SJCRH30 (cell line): ENCODE results near the gene TGFB2. TPM values are rescaled to one million over a fixed set of nuclear protein-coding genes. Genes with fewer than 3 reads are reported as not detected.

Experiments used
- DNase-seq, 2 experiments: peaks; one replicate each; pipeline ENCODE4 v3.0.0-alpha.2; 2015 to 2020
- H3K27ac ChIP-seq: fragments of 250-450 bp; sonication (Bioruptor Pico); 2 replicates; pipeline ENCODE4 v1.5.1; 2020; ENCODE audit warnings: mild to moderate bottlenecking, moderate library complexity
- H3K27me3 ChIP-seq: fragments of 250-450 bp; sonication (Bioruptor Pico); 2 replicates; pipeline ENCODE4 v1.5.1; 2020; ENCODE audit warnings: mild to moderate bottlenecking, moderate library complexity
- H3K36me3 ChIP-seq: fragments of 250-450 bp; sonication (Bioruptor Pico); 2 replicates; pipeline ENCODE4 v1.5.1; 2020; ENCODE audit warnings: mild to moderate bottlenecking, moderate library complexity
- H3K4me1 ChIP-seq: fragments of 250-450 bp; sonication (Bioruptor Pico); 2 replicates; pipeline ENCODE4 v1.5.1; 2020; ENCODE audit warnings: mild to moderate bottlenecking, moderate library complexity
- H3K4me3 ChIP-seq: fragments of 250-450 bp; sonication (Bioruptor Pico); 2 replicates; pipeline ENCODE4 v1.5.1; 2020; ENCODE audit warnings: mild to moderate bottlenecking, moderate library complexity
- H3K9me3 ChIP-seq: fragments of 250-450 bp; sonication (Bioruptor Pico); replicated peaks from 2 replicates; pipeline ENCODE4 v1.5.1; 2020; ENCODE audit warnings: mild to moderate bottlenecking, moderate library complexity
- total RNA-seq: library from RNA; depleted of rRNA; stranded (reverse); fragments of >200 nt; shearing (Covaris generic); gene quantifications from 2 replicates; pipeline ENCODE4 v1.2.3, GENCODE V29; 2014

TGFB2 gene
- total RNA-seq, 1 experiment from 2014 or later = 24.4 TPM

DNA sequence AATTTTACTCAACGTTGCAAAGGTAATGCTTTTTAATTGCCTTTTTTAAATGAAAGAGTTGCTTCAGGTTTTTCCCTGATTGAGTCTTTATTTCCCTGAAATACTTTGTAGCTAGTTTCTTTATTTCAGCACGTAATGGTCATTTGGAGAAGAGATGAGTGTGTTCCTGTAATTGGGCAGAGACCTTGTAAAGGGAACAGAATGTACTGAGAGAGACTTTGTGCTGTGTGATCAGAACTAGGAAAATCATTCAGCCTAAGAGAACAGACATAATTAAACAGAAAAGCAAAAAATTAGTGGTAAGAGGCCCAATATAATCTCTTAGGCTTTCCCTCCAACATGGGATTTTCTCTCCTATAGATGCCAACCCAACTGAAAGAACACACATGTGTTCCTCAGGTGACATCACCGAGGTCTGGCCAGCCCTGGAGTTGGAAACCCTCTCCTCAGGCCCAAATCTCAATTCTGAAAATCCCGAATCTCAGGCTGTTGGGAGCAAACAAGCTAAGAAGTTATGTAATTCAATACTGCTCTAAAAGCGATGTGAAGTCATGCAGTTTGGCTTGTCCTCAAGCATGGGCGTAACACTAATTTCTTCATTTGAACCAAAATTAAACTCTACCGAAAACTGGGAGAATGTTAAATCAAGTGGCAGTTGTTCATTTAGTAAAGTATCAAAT lies 102.0 kb downstream of the TGFB2 start:
- 0 out of 2 replicates have a peak, but pooled peaks cover 4% of the 10 kb centered on the region for H3K4me1 ChIP-seq
- no peaks in the 10 kb centered on the region for H3K27me3 ChIP-seq
- no peak overlapping the region for H3K27ac ChIP-seq
- peaks cover 4% of the 10 kb centered on the region; the same call in 1 of the 2 replicates for H3K9me3 ChIP-seq
- H3K4me3 ChIP-seq = no peak overlapping the region
- DNase-seq = no peak
- H3K36me3 ChIP-seq = no peaks in the 10 kb centered on the region

DNA sequence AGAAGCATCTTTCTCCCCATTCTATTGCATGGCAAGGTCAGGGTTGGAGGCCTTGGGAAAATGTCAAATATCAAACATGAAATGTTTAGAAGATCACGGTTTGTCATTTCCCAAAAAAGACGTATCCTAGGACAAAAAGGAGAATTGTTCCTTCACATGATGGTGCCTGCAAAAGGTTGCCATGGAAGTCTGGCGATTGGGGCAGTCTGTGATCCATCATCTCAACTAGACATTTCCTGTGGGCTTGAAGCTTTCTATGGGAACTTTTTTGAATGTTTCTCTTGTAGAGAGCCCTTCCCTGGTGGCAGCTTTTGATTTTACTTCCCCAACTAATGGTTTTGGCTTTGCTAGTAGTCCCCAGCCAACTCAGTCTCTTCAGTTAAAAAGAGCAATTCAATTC lies 106.3 kb downstream of the TGFB2 start:
- Histone ChIP-seq H3K9me3 (peaks cover 4% of the 10 kb centered on the region; the same call in 1 of the 2 replicates), H3K27ac (no peak overlapping the region)

DNA sequence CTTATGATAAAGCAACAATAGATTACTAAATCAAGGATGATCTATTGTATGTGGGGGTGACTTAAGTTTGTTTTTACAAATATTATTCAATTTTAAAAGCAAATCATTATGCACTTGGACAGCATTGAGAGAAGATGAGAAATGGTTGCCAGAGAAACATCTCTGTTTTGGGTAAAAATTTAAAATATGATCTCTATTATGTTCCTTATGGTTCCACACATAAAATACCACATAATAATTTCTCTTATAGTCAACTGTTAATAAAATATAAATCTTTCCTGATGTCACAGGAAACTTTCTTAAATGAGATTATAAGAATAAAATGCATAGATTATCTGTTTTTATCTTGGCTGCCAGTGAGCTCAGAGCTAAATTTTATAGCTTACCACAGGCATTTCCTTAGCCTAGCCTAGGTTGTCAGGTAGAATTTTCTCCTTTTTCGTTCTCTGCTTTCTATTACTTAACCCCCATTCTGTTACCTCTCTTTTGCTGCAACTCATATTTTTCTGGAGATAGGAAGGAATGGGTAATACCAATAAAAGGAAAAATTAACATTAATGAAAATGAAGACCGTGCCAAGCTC lies 109.7 kb downstream of the TGFB2 start:
- H3K36me3 ChIP-seq = no peaks in the 10 kb centered on the region
- H3K9me3 ChIP-seq = no peaks in the 10 kb centered on the region
- no peak overlapping the region for H3K27ac ChIP-seq
- H3K4me1 ChIP-seq = peaks cover 11% of the 10 kb centered on the region
- no peak overlapping the region for H3K4me3 ChIP-seq
- no peak for DNase-seq
- no peaks in the 10 kb centered on the region for H3K27me3 ChIP-seq

More for the DNA sequence above, 106.3 kb downstream of the TGFB2 start:
- Histone ChIP-seq H3K27me3 (no peaks in the 10 kb centered on the region), H3K4me1 (no peaks in the 10 kb centered on the region), H3K36me3 (no peaks in the 10 kb centered on the region), H3K4me3 (no peak overlapping the region)
- DNase-seq = no peak

DNA sequence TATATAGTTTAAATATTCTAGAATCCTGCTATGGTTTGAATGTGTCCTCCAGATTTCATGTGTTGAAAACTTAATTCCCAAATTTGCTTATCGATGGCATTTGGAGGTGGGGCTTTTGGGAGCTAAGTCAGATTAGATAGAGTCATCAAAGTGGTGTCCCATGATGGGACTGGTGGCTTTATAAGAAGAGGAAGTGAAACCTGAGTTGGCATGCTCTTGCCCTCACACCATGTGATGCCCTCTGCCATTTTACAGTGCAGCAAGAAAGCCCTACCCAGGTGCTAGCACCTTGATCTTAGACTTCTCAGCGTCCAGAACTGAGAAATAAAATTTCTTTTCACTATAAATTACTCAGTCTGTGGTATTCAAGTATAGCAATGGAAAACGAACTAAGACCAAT lies 111.3 kb downstream of the TGFB2 start:
- H3K27ac ChIP-seq = no peak overlapping the region
- H3K9me3 ChIP-seq = no peaks in the 10 kb centered on the region
- H3K27me3 ChIP-seq = no peaks in the 10 kb centered on the region
- peaks cover 21% of the 10 kb centered on the region for H3K4me1 ChIP-seq
- no peak overlapping the region for H3K4me3 ChIP-seq
- H3K36me3 ChIP-seq = no peaks in the 10 kb centered on the region
- DNase-seq = no peak

DNA sequence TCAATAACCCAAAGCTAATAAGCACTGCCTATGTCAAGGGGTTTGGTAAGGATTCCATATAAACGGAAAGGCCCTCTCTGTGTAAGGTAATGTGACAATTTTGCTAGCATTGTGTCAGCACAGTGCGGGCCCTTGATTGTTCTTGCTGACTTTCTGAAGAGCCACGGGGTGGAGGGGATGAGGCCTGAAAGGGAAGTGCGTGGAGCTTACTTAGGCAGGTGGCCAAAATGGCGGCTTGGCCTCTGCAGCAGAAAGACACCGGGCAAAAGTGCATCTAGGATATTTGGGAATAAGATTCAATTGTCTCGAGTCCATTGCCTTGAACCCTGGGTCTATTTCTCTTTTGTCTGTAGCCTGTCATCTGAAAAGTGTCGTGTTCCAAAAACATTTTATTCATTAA lies 114.3 kb downstream of the TGFB2 start:
- H3K4me3 ChIP-seq = peak overlapping the region; percentile 31
- peaks cover 21% of the 10 kb centered on the region for H3K4me1 ChIP-seq
- peak overlapping the region; percentile 74 for H3K27ac ChIP-seq
- no peaks in the 10 kb centered on the region for H3K36me3 ChIP-seq
- H3K9me3 ChIP-seq = no peaks in the 10 kb centered on the region
- peak; percentile 43 to 52 for DNase-seq
- H3K27me3 ChIP-seq = no peaks in the 10 kb centered on the region

DNA sequence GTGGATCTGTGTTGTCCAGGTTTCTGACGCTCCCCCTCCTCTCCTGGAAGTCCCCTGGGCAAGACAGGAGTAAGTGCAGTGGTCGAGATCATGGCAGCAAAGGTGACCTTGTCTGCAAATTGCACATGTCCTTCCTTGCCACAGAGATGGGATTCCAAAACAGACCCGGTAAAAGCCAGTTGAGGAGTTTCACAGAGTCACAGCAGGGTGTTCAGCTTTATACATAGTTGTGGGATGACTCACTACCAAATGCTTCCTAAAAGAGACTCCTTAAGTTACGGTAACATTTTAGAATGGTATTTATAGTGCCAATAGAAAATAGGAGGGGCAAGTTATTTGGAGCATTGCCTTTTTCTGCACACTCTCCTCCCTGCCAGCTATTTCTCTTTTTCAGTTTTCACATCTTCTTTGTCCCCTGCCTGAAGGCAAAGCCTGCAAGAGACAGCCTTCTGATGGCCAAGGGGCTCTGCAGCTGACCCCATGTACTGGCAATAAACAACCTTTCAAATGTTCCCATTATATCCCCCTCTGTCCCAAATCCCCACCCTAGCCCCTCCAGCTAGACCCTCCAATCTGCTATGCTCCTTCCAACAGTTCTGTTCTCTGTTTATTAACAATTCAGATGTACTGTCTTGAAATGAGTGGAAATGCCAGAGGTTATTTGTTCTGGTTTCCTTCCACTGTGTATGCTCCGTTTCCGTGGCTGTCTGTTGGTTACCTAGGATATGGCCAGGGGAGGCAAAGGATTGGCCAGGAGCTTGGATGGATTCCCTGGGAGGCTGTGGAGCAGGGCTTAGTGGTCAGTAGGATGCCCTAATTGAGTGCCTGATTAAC lies 115.0 kb downstream of the TGFB2 start:
- H3K4me1 ChIP-seq = peaks cover 21% of the 10 kb centered on the region
- peak; percentile 75 to 91 for DNase-seq
- no peaks in the 10 kb centered on the region for H3K36me3 ChIP-seq
- H3K27ac ChIP-seq = peak overlapping the region; percentile 74
- H3K9me3 ChIP-seq = no peaks in the 10 kb centered on the region
- peak overlapping the region; percentile 31 for H3K4me3 ChIP-seq
- no peaks in the 10 kb centered on the region for H3K27me3 ChIP-seq

DNA sequence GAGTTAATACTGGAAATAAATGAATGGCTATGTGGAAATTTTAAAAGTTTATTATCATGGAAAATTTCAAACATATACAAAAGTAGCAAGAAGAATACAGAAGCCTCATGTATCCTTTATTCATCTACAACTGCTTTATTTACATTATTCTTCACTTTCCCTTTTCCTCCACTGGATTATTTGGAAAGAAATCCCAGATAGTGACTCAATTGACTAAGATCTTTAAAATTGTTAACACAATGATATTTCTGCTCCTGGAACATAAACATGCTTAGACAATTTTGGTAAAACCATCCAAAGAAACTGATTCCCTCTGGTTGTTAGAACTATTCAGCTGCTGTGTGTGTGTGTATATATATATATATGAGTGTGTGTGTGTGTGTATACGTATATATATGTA lies 116.2 kb downstream of the TGFB2 start:
- no peak for DNase-seq
- Histone ChIP-seq H3K4me3 (no peak overlapping the region), H3K27me3 (no peaks in the 10 kb centered on the region), H3K36me3 (no peaks in the 10 kb centered on the region), H3K9me3 (no peaks in the 10 kb centered on the region), H3K27ac (no peak overlapping the region), H3K4me1 (peaks cover 22% of the 10 kb centered on the region)

DNA sequence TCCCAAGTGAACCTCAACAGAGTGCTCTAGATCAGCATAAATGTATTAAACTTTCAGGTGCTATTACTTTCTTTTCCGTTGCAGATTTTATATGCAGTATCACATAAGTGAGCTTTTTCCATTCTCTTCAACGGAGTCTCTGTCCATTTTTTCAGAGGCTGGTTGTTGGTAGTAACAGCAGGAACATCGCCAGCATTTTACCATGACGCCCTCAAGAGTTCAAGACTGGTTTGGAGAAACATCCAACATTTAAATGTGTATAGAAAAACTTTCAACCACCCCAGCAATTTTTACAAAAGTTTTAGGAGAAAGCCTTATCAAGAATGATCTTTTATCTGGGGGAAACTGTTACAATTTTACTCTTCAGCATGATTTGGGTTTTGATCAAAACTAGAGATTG lies 117.0 kb downstream of the TGFB2 start:
- H3K27me3 ChIP-seq = no peaks in the 10 kb centered on the region
- no peaks in the 10 kb centered on the region for H3K36me3 ChIP-seq
- no peak for DNase-seq
- no peak overlapping the region for H3K4me3 ChIP-seq
- H3K9me3 ChIP-seq = no peaks in the 10 kb centered on the region
- H3K27ac ChIP-seq = no peak overlapping the region
- H3K4me1 ChIP-seq = peaks cover 30% of the 10 kb centered on the region

DNA sequence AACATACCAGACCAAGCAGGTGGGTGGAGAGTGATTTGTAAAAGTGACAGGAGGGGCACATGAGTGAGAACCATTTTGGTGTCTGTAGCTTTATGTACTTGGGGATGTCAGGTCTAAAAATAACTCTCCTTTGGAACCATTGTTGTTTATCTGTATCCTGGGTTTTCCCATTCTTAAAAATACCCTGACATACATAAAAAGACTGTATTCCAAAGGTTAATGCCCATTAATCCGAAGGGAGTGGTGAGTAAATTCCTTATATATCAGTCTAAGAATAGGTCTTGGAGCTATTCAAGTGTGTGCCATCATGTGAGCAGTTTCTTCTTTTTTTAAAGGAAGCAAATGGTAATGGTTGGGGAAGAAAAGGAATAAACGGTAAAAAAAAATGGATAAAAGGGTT lies 117.5 kb downstream of the TGFB2 start:
- Histone ChIP-seq H3K4me1 (peaks cover 34% of the 10 kb centered on the region), H3K36me3 (no peaks in the 10 kb centered on the region), H3K4me3 (no peak overlapping the region), H3K27ac (no peak overlapping the region), H3K9me3 (no peaks in the 10 kb centered on the region), H3K27me3 (no peaks in the 10 kb centered on the region)
- no peak for DNase-seq

DNA sequence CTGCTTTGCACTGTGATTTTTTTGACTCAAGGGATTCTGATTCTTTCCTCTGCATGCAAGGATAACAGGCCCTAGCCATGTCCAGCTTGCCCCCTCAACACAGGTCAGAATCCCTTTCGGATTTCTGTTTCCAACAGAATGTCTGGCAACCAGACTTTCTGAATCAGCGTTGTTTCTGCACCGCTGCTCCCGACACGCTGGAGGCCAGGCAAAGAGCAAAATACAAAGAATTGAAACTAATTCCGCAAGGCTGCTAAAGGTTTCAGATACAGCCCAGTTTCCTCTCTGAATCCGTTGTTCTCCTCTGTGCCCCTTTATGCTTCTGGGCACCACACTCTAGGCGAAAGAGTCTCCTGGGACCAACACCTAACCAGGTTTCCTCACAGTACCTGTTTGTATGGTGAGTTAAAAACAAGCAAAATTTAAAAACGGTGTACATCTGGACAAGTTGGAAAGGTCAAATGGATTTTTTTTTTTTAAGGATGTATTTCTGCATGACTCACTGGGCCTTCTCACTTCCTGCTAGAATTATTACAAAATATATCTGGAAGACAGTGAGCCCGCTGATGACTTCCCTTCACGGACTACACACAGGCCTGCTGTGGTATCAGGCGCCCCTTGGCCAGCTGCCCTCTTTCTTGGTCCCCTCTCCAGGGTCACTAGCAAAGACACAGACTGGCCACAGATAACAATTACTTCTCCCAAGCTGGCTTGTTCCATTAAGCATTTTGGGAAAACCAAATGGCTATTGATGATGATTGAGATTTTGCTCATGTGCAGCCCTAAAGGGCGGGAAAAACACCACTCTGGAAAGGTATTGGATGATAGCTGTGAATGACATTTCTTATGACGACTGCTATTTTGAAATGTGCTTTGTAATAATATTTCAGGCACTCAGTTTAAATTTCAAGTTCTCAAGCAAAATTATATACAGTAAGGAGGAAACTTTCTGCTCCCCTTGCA lies 118.3 kb downstream of the TGFB2 start:
- no peaks in the 10 kb centered on the region for H3K27me3 ChIP-seq
- H3K9me3 ChIP-seq = no peaks in the 10 kb centered on the region
- H3K36me3 ChIP-seq = no peaks in the 10 kb centered on the region
- H3K27ac ChIP-seq = no peak overlapping the region
- no peak for DNase-seq
- H3K4me1 ChIP-seq = peaks cover 42% of the 10 kb centered on the region
- H3K4me3 ChIP-seq = no peak overlapping the region

DNA sequence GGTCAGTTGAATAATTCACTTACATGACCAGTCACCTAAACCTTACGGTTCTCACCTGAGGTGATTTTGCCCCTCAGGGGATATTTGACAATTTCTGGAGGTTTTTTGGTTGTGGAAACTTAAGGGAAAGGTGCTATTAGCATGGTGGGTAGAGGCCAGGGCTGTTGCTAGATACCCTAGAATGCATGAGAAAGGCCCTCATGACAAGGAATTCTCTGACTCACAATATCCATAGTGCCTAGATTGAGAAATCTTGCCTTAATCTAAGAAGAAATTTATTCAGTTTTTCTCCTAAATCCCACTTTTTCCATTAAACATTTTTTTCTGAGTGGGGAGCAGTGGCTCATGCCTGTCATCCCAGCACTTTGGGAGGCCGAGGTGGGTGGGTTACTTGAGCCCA lies 119.7 kb downstream of the TGFB2 start:
- no peaks in the 10 kb centered on the region for H3K27me3 ChIP-seq
- H3K4me3 ChIP-seq = no peak overlapping the region
- no peaks in the 10 kb centered on the region for H3K9me3 ChIP-seq
- H3K4me1 ChIP-seq = peaks cover 30% of the 10 kb centered on the region
- H3K27ac ChIP-seq = no peak overlapping the region
- no peaks in the 10 kb centered on the region for H3K36me3 ChIP-seq
- DNase-seq = no peak

DNA sequence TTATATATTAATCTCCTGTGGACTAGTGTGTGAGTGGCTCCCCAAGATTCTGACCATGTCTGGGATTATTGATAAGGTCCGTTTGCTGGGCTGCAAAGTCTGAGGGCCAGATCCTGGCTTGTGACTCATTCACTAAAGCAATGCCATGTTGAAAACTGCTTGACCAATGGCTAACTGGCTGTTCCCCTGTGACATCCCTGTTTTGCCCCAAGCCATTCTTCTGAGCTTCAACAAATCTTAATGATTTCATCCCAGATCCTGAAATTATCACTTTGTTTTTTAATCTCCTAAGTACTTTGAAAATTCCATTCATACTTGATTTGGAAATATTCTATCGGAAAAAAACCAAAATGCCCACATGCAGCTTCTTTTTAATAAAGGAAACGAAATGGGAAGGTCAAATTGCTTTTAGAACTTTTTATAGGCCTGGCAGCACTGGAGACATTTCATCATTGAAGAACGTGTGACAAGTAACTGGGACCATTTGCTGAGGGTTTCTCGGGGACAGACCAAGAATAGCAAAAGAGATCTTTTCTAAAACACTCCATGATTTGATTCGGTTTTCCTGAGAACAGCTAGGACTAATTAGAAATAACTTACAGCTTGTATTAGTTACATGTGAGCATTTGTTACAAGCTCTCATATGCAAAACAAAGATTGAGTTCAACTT lies 121.3 kb downstream of the TGFB2 start:
- Histone ChIP-seq H3K27ac (peak overlapping the region; percentile 44), H3K4me1 (peaks cover 21% of the 10 kb centered on the region), H3K9me3 (no peaks in the 10 kb centered on the region), H3K4me3 (no peak overlapping the region; the same call in 1 of the 2 replicates), H3K27me3 (no peaks in the 10 kb centered on the region), H3K36me3 (no peaks in the 10 kb centered on the region)
- DNase-seq = peak in 1 of 2 experiments; percentile 39

DNA sequence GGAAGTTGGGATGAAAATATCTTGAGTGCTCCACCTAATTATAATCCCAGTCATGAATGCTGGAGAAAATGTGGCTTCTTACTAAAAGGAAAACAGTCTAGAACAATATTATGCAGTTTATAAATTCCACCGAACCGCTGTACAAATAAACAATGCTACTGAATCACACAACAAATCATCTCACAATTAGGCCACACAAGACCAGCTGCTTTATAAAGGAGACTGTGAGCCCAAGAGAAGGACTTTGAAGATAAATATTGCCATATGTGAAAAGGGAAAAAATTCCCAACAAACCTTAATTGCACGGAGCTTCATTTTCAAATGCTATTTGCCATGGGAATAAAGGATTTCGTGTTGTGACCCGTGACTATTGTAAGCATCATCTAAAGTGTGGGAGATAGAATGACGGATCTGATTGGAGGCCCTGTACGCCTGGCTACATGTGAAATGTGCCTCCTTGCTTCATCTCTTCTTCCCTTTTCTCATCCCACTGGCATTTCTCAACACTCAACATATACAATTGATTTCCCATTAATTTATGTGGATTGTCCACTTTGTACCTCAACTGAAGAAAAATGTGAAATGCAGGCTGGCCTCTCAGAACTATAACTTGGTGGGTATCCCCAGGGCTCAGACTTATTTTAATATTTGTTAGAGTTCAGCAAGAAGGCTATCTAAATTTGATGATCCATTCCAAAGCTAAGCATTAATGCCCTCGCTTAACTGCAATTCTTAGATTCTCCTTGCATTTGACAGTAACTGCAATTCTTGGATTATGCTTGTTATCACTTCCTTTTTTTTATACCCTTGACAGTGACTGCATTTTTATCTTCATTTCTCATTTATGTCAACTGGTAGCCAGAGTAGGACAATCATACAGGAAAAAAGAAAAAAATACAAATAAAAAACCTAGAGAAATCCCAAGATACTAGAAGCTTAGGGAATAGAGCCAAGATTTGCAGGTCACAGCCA lies 122.3 kb downstream of the TGFB2 start:
- peak overlapping the region; percentile 44 for H3K27ac ChIP-seq
- H3K9me3 ChIP-seq = no peaks in the 10 kb centered on the region
- peaks cover 21% of the 10 kb centered on the region for H3K4me1 ChIP-seq
- DNase-seq = peak; percentile 43 to 73
- H3K27me3 ChIP-seq = no peaks in the 10 kb centered on the region
- peak overlapping the region; percentile 7; the same call in 1 of the 2 replicates for H3K4me3 ChIP-seq
- H3K36me3 ChIP-seq = no peaks in the 10 kb centered on the region
